NCI-H510A treated with DMSO at 0.1 percent for 48 hours (cell line): ENCODE results near the gene USF1.
"Not testable (repeated sequence)": the region's sequence is repeated elsewhere in the genome, so short reads cannot be mapped to it uniquely, and the experiment has no call there.

ENCODE experiments used
- DNase-seq: peaks from one replicate; lab custom pipeline; 2025; lab: John Stamatoyannopoulos, UW

USF1 gene

DNA sequence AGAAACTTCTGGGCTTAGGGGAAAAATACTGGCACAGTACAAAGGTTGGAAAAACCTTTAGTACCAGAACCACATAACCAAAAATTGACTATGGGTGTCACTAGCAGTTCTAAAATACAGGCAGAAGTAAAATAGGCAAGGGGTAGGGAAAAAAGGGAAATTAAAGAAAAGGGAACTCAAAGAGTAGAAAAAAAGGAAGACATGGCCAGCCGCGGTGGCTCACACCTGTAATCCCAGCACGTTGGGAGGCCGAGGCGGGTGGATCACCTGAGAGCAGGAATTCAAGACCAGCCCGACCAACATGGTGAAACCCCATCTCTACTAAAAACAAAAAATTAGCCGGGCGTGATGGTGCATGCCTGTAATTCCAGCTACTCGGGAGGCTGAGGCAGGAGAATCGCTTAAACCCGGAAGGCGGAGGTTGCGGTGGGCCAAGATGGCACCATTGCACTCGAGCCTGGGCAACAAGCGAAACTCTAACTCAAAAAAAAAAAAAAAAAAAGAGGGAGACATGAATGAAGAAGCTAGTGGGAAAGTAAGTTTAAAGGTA is 26.6 kb downstream of the USF1 start:
- DNase-seq = not testable (repeated sequence)

DNA sequence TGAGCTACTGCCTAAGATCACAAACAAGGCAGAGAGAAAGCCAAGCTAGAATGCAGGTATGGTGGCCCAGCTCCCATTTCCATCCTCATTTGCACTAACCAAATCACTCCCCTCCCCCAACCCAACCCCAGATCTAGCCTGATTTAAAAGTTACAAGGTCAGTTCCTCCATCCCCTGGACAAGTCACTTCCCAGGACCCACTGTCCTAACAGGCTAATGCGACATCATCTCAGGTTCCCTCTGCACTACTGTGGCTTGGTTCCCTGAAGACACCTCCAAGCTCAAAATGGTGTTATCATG is 27.2 kb downstream of the USF1 start:
- DNase-seq = no peak

DNA sequence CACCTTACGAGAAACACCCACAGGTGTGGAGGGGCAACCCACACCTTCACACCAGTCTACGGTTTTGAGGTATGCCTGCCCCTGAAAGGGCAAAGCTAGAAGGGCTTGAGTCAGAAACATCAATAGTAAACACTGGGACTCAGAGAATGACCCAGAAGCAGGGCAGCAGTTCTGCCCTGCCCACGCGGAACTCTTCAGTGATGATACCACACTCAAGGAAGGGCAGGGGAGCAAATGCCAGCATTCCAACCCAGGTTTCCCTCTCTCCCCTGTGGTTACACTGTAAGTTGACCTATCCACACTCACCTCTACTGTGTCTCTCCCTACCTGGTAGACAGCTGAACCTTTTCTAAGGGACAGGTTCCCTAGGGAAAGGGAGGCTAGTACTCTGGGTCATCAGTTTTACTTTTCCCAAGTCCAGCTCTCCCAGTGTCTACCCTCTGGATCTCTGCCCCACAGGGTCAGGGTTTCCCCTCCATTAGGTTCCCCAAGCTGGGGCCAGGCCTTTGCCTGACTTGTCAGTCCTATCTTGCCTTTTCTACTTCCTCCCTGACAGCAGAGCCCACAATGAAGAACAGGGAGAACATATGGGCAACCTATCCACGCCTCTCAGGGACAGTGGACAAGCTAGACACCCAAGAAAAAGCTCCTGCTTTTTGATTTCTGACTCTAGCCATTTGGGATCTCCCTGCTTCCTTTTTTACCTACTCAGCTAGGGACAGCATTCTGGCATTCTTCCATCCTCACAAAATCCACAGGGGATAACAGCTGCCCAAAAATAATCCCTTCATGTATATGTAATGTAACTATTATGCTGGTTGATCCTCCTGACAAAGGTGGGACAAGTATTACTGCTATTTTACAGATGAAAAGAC is 27.8 kb downstream of the USF1 start:
- no peak for DNase-seq

DNA sequence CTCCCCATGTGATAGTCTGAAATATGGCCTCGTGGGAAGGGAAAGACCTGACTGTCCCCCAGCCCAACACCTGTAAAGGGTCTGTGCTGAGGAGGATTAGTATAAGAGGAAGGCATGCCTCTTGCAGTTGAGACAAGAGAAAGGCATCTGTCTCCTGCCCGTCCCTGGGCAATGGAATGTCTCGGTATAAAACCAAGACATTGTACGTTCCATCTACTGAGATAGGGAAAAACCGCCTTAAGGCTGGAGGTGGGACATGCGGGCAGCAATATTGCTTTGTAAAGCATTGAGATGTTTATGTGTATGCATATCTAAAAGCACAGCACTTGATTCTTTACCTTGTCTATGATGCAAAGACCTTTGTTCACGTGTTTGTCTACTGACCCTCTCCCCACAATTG is 28.6 kb downstream of the USF1 start:
- not testable (repeated sequence) for DNase-seq

DNA sequence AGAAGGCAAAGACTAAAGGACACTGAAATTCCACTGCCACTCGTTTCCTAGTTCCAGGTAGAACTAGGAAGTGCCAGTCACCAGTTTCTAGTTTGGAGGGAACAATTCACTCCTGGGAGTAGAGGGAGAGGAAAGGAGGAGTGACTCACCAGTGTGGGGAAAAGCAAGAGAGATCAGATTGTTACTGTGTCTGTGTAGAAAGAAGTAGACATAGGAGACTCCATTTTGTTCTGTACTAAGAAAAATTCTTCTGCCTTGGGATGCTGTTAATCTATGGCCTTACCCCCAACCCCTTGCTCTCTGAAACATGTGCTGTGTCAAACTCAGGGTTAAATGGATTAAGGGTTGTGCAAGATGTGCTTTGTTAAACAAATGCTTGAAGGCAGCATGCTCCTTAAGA is 29.1 kb downstream of the USF1 start:
- not testable (repeated sequence) for DNase-seq

DNA sequence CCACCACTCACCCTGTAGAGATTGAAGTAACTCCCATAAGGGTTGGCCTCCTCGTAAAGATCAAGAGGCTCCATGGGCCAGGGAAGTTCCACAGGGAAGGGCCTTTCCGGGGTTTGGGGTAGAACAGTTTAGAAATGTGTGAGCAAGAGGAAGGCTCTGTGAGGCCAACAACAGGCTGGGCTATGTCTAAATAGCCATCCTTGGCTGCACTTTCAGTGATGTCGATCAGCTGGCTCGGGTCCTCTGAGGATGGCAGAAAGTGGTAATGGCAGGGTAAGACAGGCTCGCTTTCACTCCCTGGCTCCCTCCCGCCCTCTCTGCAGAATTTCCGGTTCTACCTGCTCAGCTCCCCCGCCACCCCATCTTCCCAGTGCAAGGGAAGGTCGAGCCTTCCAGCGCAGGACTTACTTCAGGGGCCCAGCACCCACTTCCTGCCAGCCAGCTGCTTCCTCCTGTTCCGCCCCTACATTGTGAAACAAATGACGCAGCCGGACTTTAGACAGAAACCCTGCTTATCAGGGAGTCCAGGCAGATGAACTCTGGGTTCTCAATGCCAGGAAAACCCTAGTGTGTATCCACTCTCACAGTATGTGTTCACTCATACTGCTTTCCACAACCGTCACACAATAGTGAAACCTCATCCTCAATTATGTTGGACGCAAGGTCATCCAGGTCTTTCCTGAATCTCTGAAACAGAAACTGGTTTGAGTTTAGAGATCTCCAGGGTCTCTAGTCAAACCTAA is 32.1 kb downstream of the USF1 start:
- DNase-seq = peak; percentile 66

DNA sequence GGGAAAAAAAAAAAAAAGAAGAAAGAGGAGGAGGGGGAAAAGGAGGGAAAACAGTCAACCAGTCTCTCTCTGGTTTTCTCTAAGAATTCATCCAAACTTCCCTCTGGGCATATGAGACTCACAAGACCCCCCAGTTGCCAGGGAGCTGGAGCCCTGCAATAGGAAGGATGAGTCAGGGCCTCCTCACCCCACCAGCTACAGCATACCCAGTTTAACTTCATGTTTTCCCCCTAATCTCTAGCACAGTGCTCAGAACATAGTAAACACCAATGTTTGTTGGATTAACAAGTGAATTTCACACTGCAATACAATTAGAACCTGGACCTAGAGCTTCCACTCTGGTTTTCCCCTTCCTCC is 32.7 kb downstream of the USF1 start:
- DNase-seq = no peak

DNA sequence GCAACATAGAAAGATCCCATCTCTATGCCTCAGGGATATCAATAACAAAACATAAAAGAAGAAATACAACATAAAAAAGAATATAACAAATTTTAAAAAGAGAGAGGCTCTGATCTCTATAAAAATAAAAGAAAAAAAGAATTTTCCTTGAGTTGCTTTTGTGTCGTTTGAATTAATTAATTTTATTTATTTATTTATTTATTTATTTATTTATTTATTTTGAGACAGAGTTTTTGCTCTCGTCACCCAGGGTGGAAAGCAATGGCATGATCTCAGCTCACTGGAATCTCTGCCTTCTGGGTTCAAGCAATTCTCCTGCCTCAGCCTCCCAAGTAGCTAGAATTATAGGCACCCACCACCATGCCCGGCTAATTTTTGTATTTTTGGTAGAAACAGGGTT is 33.4 kb downstream of the USF1 start:
- DNase-seq = no peak

DNA sequence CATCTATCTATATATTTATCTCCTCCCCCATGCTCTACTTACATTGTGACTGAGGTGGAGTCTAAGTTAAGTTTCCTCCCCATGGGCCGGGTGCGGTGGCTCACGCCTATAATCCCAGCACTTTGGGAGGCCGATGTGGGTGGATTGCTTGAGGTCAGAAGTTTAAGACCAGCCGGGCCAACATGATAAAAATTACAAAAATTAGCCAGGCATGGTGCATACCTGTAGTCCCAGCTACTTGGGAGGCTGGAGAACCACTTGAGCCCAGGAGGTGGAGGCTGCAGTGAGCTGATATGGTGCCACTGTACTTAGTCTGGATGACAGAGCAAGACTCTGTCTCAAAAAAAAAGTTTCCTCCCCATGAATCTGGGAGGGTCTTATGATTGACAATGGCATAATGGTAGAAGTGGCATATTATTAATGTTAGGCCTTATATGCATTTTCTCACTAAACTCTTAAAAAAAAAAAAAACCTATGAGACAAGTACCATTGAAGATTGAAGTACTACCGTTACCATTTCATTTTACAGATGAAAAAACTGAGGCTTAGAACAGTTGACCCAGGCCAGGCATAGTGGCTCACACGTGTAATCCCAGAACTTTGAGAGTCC is 36.1 kb downstream of the USF1 start:
- DNase-seq = no peak

DNA sequence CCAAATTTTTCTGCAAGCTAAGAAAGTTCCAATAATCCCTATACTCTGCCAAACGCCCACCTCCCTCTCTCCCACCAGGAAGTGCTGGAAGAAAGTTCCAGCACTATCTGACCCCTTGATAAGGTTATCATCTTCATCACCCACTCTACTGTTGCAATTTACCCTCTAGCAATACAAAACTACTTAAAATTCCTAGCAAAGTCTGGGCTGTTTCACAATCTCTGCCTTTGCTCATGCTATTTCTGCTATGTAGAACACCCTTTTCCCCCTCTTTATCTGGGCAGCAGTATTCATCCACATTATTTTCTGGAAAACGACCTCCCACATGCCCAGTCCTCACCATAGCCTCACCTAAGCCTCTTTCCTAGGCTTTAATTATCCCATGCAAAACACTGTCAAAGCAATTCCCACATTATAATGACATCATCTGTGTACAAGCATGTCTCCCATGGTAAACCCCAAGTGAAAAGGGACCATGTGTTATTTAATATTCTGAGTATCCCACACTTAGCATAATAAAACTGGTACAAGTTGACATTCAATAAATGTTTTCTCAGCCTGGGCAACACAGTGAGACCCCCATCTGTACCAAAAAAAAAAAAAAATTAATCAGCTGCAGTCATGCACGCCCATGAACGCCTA is 36.8 kb downstream of the USF1 start:
- no peak for DNase-seq

DNA sequence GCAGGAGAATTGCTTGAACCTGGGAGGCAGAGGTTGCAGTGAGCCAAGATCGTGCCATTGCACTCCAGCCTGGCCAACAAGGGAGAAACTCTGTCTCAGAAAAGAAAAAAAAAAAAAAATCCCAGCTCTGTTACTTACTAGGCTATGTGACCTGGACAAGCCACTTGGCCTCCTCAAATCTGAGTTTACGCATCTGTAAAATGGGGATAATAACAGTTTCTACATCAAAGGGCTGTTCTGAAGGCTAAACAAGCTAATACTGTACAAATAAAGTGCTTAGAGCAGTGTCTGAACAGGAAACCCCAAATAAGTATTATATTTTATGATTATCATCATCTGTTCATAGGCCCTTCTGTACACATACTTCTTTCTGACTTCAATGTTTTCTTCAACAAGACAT is 38.4 kb downstream of the USF1 start:
- no peak for DNase-seq

DNA sequence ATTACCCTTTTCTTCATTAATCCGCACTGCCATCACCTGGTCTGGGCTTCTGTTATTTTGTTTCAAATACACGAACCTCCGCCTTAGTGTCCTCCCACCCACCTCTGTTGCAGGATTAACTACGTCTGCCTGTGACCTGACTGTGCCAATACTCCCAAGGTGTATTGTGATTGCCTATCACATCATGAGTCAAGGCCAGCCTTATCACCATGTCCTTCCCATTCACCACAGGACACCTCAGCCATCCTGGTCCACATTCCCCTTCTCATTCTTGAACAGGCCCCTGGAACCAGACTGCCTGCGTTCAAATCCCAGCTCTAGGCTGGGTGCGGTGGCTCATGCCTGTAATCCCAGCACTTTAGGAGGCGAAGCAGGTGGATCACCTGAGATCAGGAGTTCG is 39.2 kb downstream of the USF1 start:
- no peak for DNase-seq

DNA sequence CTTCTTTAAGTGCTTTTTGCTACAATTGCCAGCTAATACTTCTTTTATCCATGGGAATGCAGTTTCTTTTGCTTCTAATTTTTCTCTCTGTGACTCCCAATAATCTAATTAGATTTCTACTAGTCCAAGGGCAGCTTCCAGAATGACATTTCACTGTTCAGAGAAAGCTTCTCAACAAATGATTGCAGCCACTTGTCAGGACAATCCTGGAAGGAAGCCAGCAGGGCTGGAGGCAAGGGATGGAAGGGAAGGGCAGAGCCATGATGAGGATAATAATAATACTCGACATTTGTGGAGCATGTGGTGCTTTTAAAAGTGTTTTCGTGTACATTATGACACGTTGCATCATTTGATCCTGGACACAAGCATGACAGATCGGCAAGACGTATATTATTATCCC is 44.3 kb downstream of the USF1 start:
- DNase-seq = no peak

DNA sequence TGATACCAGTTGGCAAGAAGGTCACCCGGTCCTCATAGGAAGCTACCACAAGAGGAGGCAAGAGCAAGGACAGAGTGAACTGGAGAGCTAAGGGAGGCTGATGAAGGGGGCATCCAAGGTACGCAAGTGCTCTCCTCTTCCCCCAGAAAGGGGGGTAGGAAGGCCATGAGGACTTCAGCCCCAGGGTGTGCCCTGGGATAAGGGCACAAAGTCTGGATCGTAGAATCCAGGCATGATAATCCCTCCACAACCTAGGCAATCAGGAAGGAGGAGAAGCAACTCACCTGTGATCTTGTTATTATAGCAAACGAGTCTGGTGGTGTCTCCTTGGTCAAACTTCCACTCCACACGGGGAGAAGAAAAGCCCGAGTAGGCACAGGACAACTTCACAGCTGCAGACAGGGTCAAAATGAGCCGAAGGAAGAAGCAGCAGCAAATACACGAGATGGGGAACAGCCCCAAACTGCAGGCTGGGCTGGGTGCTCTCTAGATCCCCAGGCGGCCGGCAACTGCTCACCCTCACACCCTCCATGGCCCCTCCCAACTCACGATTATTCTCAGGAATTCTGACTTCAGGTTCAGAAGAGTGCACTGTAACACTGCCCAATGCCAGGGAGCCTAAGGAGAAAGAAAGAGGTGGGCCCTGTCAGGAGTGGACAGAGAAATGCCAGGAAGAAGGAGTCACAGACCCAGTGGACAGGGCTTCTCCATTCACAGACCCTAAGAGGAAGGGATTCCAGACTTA is 44.9 kb downstream of the USF1 start:
- no peak for DNase-seq

DNA sequence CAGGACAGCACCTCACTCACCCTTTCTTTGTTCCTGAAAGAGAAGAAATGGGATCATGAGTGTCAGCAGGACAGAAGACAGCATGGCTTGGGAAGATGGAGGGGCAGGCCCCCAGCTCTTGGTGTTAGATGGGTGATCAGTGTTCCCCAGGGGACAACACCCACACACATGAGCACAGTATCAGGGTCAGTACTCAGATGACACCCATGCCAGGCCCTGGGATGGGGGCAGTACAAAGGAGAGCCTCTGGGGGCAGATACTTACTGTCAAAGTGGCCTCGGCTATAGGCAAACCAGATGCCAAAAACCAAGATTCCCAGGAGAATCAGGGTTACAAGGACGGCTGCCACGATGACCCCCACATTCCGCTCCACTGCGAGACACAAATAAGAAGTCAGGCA is 46.4 kb downstream of the USF1 start:
- DNase-seq = no peak

DNA sequence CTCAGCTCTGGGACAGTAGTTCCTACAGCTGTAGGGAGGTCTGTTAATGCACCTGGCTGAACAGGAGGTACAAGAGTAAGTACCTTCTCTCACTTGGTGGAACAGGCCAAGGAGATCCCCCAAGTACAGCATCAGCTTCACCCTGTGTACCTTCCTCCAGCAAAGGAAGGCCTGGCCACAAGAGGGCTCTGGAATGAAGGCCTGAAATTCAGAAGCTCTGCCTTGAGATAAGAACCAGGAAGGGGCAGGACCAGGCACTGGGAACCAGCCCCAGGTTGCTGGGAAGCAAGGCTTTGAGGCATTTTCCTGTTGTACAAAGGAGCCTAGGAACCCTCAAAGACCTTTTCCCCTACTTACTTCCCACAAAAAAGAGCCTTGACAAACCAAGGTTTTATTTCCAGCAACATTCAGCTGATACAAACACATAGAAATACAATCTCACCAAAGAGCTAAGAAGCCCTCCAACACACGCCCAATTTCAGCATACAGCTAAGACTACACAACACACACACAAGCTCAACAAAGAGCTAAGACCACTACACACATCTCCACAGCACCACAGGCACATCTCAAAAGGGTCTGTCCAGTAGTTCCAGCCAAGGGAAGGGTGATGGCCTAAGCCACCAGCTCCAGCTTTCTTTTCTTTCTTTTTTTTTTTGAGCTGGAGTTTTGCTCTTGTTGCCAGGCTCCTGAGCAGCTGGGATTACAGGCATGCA is 48.3 kb downstream of the USF1 start:
- peak; percentile 20 for DNase-seq

DNA sequence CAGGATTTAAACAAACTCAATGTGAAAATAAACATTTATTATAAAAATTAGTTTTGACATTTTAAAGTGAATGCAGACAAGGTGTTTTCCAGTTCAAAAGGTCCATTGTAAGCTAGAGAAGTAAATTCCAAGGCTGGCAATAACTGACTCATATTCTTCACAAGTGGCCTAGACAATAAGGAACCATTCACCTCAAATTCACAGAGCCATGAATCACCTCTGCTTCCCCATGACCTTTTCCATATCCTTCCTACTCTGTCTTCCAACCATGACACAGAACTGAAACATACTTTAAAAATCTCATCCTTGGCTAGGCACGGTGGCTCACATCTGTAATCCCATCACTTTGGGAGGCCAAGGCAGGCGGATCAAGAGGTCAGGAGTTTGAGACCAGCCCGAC is 49.6 kb downstream of the USF1 start:
- DNase-seq = no peak

DNA sequence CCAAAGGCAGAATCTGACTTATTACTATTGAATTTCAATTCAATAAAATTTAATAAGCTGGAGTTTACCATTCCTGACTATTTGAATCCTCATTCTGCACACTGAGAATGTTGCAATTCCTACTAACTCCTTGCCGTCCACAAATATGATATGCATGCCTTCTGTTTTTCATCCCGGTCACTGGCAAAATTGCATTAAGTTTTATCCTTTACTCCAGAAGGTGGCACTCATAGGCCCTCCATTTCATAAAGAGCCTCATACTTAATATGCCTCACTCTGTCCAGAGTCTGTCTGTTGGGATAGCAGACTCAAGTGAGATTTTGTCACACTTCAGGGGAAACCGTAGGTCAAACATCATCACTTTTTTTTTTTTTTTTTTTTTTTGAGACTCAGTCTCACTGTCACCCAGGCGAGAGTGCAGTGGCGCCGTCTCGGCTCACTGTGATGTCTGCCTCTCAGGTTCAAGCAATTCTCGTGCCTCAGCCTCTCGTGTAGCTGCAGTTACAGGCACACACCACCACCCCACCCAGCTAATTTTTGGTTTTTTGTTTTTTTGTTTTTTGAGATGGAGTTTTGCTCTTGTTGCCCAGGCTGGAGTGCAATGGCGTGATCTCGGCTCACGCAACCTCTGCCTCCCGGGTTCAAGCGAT is 52.1 kb downstream of the USF1 start:
- DNase-seq = peak; percentile 21

DNA sequence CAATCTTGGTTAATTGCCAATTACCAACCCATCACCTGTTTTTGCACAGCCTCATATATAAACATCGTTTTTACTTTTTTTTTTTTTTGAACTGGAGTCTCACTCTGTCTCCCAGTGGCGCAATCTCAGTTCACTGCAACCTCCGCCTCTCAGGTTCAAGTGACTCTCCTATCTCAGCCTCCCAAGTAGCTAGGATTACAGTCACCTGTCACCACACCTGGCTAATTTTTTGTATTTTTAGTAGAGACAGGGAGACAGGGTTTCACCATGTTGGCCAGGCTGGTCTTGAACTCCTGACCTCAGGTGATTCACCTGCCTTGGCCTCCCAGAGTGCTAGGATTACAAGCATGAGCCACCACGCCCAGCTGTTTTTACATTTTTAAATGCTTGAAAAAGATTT is 53.7 kb downstream of the USF1 start:
- DNase-seq = not testable (repeated sequence)
